GDM1 (cell line): ENCODE data around the gene TBC1D25.

Experiments used
- DNase-seq: peaks from one replicate; lab custom pipeline; 2025; lab: John Stamatoyannopoulos, UW

Gene TBC1D25

GRCh38 chrX:48601741-48602394 is 62.4 kb downstream of the TBC1D25 start:
- DNase-seq = no peak

DNA sequence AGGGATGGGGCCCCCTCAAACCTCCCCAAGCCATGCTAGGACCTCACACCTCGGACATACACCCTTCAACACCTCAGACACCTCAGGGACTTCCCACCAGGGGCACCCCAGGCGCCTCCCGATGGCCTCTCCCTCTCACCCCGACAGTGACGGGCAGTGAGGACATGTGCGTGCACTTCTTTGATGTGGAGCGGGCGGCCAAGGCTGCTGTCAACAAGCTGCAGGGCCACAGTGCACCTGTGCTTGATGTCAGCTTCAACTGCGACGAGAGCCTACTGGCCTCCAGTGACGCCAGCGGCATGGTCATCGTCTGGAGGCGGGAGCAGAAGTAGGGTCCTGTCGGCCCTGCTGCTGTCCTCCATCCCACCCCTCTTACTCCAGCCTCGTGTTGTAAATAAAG is 65.2 kb downstream of the TBC1D25 start:
- DNase-seq = no peak

GRCh38 chrX:48606091-48606490 is 66.6 kb downstream of the TBC1D25 start:
- no peak for DNase-seq

GRCh38 chrX:48611703-48612102 is 72.2 kb downstream of the TBC1D25 start:
- DNase-seq = no peak
